ENCODE data around the gene PXT1. TPM values are rescaled to one million over a fixed set of nuclear protein-coding genes. Genes with fewer than 3 reads are reported as not detected.

Gene PXT1
- total and polyA plus RNA-seq, 9 of the 15 experiments (the other 6 are each of a cell fraction or from before 2014, with no cell fraction given): 0.09 to 0.11 (median 0.10) TPM; not detected in 5

DNA sequence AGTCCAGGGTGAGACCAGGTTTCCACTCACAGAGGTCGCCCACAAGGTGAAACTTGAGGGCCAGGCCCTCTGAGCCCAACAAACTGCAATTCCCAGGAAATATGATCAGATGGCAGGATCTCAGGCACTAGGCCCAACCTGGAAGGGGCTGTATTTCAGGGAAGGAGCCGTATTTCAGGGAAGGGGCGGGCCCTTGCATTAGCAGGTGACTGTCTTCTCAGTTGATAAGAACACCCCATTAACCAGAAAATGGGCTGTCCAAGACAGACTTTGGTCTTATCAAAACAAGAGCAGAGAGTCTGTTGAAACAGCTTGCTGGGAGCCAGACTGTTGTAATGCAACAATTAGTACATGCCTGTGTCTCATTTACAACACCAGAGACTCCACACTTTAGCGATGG is 95.0 kb downstream of the PXT1 start (continued):
- TF ChIP-seq, protein P1, sequence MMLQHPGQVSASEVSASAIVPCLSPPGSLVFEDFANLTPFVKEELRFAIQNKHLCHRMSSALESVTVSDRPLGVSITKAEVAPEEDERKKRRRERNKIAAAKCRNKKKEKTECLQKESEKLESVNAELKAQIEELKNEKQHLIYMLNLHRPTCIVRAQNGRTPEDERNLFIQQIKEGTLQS (IDR thresholded peaks at IDR 0.05): peak; percentile 13; the same call in 1 of the 2 replicates
- TF ChIP-seq, protein P1 (CRISPR knock-in tag; conservative IDR thresholded peaks at IDR 0.05): 0 out of 2 replicates have a peak, but pooled peaks have one; percentile 68
- TF ChIP-seq POLR2AphosphoS2 (IDR thresholded peaks at IDR 0.05; ENCODE audit: low read length) (no peak), CBX1 (IDR thresholded peaks at IDR 0.05; ENCODE audit: low read depth) (no peak), NCOA4 (IDR thresholded peaks at IDR 0.05; ENCODE audit: partially characterized antibody) (no peak), U2AF1 (optimal IDR thresholded peaks at IDR 0.05; ENCODE audit: low read depth, low read length) (no peak), FUS (optimal IDR thresholded peaks at IDR 0.05; ENCODE audit: low read depth, low read length) (no peak), ZBTB17 (CRISPR knock-in tag; IDR thresholded peaks at IDR 0.05) (no peak), ETV1 (tag; conservative IDR thresholded peaks at IDR 0.05; ENCODE audit: low read depth) (peak; percentile 43; the same call in 1 of the 2 replicates), DIDO1 (tag; IDR thresholded peaks at IDR 0.05; ENCODE audit: low read depth) (no peak), ZNF445 (CRISPR knock-in tag; IDR thresholded peaks at IDR 0.05; ENCODE audit: low read depth) (no peak), C11orf30 (IDR thresholded peaks at IDR 0.05; ENCODE audit: low read depth) (no peak), CC2D1A (IDR thresholded peaks at IDR 0.05) (no peak)
- TF ChIP-seq, protein P2, sequence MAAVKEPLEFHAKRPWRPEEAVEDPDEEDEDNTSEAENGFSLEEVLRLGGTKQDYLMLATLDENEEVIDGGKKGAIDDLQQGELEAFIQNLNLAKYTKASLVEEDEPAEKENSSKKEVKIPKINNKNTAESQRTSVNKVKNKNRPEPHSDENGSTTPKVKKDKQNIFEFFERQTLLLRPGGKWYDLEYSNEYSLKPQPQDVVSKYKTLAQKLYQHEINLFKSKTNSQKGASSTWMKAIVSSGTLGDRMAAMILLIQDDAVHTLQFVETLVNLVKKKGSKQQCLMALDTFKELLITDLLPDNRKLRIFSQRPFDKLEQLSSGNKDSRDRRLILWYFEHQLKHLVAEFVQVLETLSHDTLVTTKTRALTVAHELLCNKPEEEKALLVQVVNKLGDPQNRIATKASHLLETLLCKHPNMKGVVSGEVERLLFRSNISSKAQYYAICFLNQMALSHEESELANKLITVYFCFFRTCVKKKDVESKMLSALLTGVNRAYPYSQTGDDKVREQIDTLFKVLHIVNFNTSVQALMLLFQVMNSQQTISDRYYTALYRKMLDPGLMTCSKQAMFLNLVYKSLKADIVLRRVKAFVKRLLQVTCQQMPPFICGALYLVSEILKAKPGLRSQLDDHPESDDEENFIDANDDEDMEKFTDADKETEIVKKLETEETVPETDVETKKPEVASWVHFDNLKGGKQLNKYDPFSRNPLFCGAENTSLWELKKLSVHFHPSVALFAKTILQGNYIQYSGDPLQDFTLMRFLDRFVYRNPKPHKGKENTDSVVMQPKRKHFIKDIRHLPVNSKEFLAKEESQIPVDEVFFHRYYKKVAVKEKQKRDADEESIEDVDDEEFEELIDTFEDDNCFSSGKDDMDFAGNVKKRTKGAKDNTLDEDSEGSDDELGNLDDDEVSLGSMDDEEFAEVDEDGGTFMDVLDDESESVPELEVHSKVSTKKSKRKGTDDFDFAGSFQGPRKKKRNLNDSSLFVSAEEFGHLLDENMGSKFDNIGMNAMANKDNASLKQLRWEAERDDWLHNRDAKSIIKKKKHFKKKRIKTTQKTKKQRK (IDR thresholded peaks at IDR 0.05; ENCODE audit: borderline replicate concordance, low read depth, low read length): no peak
- TF ChIP-seq, protein P3, sequence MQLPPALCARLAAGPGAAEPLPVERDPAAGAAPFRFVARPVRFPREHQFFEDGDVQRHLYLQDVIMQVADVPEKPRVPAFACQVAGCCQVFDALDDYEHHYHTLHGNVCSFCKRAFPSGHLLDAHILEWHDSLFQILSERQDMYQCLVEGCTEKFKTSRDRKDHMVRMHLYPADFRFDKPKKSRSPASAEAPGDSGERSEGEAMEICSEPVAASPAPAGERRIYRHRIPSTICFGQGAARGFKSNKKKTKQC (CRISPR knock-in tag; IDR thresholded peaks at IDR 0.05): no peak
- TF ChIP-seq, protein P4, sequence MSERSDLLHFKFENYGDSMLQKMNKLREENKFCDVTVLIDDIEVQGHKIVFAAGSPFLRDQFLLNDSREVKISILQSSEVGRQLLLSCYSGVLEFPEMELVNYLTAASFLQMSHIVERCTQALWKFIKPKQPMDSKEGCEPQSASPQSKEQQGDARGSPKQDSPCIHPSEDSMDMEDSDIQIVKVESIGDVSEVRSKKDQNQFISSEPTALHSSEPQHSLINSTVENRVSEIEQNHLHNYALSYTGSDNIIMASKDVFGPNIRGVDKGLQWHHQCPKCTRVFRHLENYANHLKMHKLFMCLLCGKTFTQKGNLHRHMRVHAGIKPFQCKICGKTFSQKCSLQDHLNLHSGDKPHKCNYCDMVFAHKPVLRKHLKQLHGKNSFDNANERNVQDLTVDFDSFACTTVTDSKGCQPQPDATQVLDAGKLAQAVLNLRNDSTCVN (CRISPR knock-in tag; IDR thresholded peaks at IDR 0.05): no peak
- TF ChIP-seq, protein P5, sequence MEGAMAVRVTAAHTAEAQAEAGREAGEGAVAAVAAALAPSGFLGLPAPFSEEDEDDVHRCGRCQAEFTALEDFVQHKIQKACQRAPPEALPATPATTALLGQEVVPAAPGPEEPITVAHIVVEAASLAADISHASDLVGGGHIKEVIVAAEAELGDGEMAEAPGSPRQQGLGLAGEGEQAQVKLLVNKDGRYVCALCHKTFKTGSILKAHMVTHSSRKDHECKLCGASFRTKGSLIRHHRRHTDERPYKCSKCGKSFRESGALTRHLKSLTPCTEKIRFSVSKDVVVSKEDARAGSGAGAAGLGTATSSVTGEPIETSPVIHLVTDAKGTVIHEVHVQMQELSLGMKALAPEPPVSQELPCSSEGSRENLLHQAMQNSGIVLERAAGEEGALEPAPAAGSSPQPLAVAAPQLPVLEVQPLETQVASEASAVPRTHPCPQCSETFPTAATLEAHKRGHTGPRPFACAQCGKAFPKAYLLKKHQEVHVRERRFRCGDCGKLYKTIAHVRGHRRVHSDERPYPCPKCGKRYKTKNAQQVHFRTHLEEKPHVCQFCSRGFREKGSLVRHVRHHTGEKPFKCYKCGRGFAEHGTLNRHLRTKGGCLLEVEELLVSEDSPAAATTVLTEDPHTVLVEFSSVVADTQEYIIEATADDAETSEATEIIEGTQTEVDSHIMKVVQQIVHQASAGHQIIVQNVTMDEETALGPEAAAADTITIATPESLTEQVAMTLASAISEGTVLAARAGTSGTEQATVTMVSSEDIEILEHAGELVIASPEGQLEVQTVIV (CRISPR knock-in tag; IDR thresholded peaks at IDR 0.05; ENCODE audit: borderline replicate concordance): no peak
- TF ChIP-seq, protein P6, sequence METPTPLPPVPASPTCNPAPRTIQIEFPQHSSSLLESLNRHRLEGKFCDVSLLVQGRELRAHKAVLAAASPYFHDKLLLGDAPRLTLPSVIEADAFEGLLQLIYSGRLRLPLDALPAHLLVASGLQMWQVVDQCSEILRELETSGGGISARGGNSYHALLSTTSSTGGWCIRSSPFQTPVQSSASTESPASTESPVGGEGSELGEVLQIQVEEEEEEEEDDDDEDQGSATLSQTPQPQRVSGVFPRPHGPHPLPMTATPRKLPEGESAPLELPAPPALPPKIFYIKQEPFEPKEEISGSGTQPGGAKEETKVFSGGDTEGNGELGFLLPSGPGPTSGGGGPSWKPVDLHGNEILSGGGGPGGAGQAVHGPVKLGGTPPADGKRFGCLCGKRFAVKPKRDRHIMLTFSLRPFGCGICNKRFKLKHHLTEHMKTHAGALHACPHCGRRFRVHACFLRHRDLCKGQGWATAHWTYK (CRISPR knock-in tag; IDR thresholded peaks at IDR 0.05): no peak
